Epidermal melanocyte (primary cell): ENCODE measurements around the gene TSNAXIP1.

Source experiments
- DNase-seq: peaks from one replicate; pipeline ENCODE4 v3.0.0; 2011; ENCODE audit warnings: low spot score; ENCODE audit not compliant: insufficient read length

The TSNAXIP1 gene, protein sequence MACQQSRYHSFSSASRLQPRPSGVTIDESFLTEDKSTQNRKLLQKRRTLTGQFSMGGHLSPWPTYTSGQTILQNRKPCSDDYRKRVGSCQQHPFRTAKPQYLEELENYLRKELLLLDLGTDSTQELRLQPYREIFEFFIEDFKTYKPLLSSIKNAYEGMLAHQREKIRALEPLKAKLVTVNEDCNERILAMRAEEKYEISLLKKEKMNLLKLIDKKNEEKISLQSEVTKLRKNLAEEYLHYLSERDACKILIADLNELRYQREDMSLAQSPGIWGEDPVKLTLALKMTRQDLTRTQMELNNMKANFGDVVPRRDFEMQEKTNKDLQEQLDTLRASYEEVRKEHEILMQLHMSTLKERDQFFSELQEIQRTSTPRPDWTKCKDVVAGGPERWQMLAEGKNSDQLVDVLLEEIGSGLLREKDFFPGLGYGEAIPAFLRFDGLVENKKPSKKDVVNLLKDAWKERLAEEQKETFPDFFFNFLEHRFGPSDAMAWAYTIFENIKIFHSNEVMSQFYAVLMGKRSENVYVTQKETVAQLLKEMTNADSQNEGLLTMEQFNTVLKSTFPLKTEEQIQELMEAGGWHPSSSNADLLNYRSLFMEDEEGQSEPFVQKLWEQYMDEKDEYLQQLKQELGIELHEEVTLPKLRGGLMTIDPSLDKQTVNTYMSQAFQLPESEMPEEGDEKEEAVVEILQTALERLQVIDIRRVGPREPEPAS

GRCh38 chr16:67806428-67807147 is at the start of gene TSNAXIP1, which contains the start of gene RANBP10:
Gene TSNAXIP1 (plus strand): TSS chr16:67806889. CDS start chr16:67807150, 261 bp downstream.
Gene RANBP10 (minus strand): TSS chr16:67806560. CDS start chr16:67806536, 24 bp downstream.
- DNase-seq = peak; percentile 92

GRCh38 chr16:67758006-67758405 is 48.7 kb upstream of the TSNAXIP1 start:
- no peak for DNase-seq

GRCh38 chr16:67758966-67759365 is 47.7 kb upstream of the TSNAXIP1 start:
- no peak for DNase-seq

DNA sequence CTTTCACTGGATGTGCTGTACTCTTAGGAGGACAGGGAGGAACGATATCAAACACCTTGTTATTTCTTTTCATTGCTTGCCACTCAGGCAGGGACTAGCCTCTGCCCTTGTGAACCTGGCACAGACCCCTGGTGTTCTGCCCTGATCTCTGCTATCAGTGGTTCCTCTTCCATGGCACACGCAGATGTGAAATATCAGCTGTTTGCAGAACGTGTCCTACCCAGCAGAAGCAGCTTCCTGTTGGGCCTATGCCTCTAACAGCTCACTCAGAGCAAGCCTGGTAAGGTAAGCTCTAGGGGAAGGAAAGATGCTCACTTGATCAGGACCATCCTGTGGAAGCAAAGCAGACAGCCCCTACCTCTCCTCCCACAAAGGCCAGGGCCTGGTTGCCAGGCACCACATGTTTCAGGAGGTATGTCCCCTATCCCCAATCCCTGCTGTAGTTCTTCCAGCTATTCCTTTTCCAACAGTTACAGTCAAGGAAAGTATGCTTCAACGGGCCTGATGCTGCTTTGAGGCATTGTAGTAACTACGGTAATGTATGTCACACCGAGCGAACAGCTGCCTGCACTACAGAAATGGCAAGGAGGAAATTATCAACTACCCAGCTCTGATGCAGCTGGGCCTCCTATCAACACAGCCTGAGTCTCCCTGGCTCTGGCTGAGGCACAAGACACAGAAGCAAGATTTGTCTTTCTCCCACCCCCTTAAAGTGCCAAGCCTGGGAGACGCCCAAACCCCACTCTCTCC is 46.3 kb upstream of the TSNAXIP1 start:
- no peak for DNase-seq

DNA sequence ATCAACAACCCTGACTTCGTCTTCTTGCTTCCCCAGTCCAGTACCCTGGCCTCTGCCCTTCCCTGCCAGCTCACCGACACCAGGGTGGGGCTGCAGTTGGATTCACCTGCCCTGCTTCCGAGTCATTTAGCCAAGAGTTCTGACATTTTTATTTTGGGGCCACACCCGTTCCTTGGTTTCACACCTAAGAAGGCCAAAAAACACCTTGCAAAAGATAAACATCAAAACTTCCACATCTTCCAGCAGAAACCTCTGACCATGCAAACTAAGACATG is 45.8 kb upstream of the TSNAXIP1 start:
- DNase-seq = no peak

DNA sequence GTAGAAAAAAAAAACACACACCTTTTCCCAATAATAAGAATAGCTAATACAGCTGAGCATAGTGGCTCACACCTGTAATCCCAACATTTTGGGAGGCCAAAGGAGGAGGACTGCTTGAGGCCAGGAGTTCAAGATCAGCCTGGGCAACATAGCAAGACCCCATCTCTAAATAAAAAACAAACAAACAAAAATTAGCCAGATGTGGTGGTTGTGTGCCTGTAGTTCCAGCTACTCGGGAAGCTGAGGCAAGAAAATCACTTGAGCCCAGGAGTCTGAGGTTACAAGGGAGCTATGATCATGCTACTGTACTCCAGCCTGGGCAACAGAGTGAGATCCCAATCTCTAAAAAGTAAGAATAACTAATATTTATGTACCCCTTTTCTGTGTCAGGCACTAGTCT is 44.8 kb upstream of the TSNAXIP1 start:
- no peak for DNase-seq

DNA sequence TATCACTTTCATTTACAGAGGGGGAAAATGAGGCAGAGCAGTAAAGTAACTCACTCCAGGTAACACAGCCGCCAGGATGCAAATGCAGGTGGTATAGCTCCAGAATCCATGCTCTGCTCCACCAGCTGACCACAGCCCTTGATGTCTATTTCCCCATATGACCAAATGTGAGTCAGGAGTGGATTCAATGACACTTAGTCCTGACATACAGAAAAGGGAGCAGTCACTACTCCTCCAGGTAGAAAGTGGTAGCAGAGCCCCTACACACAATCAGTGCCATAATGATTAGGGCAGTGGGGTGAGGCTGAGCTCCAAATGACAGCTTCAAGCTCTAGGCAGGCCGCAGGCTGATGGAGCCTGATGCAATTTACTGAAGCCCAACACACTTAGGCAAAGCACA is 44.3 kb upstream of the TSNAXIP1 start:
- DNase-seq = no peak

DNA sequence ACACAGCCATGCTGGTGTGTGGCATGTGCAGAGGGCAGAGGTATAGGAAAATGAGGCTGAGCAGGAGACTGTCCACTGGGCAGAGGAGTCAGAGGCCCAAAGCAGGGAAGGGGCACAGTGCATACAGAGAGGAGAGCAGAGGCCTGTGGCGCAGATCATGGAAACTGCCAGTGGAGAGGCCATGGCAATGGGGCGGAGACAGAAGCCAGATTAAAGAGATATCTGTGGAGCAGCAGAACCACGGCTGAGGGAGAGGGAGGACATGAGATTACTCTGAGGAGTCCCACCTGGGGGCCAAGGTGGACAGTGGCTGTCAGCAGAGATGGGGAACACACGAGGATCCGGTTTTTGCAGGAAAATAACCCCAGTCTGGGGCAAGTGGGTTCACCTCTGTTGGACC is 43.6 kb upstream of the TSNAXIP1 start:
- DNase-seq = no peak

DNA sequence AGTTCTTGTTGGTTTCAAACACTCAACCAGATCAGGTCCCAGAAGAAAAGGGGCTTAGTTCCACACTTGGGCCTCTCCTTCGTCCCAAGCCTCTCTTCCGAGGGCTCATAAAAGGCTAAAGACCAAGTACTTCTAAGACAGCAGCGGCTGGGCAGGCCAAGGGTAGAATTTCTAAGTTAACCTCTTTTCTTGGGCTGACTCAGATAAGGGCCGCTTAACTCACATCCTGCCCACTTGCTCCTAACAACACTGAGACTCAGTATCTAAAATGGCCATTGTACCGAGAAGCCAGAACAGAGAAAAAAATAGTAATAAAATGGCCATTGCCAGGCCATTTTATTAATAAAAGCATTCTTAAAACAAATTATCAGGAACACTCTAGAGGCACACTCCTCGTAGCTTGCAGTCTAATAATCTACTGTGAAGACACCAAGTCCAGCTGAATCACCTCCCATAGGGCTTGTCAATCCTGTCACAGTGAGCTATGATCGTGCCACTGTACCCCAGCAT is 42.5 kb upstream of the TSNAXIP1 start:
- DNase-seq = peak; percentile 13

GRCh38 chr16:67766291-67766690 is 40.4 kb upstream of the TSNAXIP1 start:
- DNase-seq = no peak

- no peak for DNase-seq
Observed at GRCh38 chr16:67767953-67768352, 38.7 kb upstream of the TSNAXIP1 start.

GRCh38 chr16:67770346-67770991 is 36.2 kb upstream of the TSNAXIP1 start:
- no peak for DNase-seq

DNA sequence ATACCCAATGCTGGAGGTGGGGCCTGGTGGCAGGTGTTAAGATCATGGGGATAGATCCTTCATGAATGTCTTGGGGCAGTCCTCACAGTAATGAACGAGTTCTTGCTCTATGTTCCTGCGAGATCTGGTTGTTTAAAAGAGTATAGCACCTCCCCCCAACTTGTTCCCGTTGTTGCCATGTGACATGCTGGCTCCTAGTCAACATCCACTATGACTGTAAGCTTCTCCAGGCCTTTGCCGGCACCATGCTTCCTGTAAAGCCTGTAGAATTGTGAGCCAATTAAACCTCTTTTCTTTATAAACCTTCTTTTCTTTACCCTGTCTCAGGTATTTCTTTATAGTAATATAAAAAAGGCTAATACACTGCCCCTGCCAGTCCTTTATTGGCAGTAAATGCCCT is 33.6 kb upstream of the TSNAXIP1 start:
- no peak for DNase-seq

GRCh38 chr16:67773569-67774456 is 32.9 kb upstream of the TSNAXIP1 start:
- peak; percentile 66 for DNase-seq

DNA sequence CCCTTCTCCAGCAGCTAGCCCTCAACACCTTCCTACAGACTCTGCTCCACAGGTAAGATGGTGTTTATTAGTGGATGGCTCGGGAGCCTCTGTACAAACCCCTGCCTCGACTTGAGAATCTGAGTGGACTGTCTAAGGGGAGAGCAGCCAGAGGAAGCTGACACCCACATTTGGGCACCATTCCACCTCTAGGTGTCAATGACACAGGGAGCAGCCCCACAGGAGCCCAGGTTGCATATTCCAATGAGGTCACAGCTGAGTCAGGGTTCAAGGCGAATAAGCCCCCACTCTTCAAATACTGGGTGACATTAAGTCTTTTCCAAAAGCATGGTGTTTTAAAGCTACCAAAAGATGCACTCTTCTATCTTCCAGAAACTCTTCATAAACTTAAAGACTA is 32.2 kb upstream of the TSNAXIP1 start:
- DNase-seq = no peak

GRCh38 chr16:67775273-67775672 is 31.4 kb upstream of the TSNAXIP1 start:
- DNase-seq = no peak

DNA sequence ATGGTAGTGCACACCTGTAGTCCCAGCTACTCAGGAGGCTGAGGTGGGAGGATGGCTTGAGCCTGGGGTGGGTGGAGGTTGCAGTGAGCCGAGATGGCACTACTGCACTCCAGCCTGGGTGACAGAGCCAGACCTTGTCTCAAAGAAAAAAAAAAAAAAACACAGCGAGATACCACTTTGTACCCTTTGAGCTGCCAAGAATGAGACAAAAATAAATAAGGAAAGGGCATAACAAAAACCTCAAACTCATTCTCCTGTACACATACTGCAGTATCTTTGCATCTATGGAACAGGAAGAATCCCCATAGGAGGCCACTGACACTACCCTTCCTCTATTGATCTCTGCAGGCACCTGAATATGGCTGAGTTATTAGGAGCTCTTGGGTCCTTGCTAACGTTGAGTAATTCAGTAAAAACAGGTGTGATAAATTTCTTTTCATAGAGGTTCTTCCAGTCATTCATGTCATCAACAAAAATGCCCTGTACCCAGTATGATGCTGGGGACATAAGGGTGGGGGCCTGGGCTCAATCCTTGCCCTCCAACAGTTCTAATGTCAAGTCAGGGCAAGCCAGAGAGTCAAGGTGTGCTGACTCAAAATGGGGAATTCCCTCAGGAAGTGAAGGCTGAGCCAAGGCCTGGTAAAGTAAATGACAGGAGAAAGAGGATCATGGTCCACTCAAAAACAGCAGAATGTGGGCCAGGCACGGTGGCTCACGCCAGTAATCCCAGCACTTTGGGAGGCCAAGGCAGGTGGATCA is 27.3 kb upstream of the TSNAXIP1 start:
- no peak for DNase-seq

DNA sequence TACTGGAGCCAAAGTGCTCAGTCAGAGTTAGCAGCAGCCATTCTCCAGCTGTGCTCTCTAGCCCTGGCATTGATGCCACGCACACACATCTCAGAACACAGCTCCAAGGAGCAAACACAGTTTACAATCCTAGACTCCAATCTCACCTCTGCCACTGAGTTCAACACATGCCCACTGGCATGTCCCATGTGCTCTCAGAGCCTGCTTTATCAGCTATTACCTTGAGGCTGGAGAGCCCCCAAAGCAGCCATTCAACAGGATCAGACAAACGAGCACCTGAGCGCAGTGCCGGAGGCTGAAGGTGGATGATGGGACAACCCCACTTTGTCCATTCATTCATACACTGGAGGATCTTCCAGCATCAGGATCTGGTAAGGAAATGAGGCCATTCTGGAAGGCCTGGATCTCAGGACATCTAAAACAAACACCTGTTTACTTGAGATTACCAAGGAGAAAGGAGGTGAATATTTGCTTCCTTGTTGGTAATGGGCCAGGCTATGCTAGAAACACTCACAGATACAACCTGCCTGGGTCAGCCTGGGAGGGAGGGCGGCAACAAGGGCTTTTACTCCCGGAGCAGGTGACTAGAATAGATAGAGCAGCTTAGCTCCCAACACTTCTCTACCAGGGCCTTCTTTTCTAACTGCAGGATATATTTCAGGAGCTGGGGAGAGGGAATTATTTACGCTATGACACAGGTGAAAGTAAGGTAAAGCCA is 25.7 kb upstream of the TSNAXIP1 start:
- DNase-seq = no peak

DNA sequence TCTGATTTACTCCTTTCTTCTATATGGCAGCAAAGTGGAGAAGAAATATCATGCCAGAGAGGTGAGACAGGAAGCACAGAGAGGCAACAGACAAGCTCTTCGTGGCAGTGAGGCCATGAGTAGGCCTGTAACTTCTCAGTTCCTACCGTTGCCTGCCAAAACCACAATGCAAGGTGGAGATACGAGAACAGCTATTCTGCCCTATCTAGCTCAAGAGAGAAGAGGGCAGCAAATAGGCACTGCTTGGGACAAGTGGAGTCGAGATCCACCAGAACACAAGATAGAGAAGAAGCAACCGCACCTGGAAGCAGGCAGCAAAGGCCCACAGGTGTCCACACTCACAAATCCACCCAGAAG is 25.1 kb upstream of the TSNAXIP1 start:
- DNase-seq = no peak
